Erythroblast (primary cell): ENCODE results near the gene FGF12.

Experiments
- GATA1 ChIP-seq: IDR thresholded peaks from 2 replicates; pipeline ENCODE4 v1.6.1; 2011; ENCODE audit warnings: low read depth, mild to moderate bottlenecking, control low read depth, low read length, moderate library complexity
- POLR2A ChIP-seq: IDR thresholded peaks from 2 replicates; pipeline ENCODE4 v1.6.1; 2011; ENCODE audit warnings: mild to moderate bottlenecking, low read length

DNA sequence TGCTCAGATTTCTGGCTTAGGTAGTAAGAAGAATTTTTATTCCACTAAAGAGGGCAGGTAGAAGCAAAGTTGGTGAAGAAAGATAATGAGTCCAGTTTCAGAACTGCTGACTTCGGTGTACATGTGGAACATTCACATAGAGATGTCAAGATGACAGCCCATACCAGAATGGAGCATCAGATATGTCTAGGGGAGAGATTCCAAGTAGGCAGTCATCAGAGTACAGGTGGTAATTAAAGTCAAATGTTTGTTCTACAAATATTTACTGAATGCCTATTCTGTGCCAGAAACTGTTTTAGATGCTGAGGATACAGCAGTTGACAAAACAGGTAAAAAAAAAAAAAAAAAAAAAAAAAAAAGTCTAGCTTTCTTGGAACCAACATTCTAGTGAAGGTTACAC, 81.9 kb downstream of the FGF12 start:
- TF ChIP-seq POLR2A (no peak), GATA1 (no peak)
